ENCODE data around the gene TSPAN18.

Gene TSPAN18

DNA sequence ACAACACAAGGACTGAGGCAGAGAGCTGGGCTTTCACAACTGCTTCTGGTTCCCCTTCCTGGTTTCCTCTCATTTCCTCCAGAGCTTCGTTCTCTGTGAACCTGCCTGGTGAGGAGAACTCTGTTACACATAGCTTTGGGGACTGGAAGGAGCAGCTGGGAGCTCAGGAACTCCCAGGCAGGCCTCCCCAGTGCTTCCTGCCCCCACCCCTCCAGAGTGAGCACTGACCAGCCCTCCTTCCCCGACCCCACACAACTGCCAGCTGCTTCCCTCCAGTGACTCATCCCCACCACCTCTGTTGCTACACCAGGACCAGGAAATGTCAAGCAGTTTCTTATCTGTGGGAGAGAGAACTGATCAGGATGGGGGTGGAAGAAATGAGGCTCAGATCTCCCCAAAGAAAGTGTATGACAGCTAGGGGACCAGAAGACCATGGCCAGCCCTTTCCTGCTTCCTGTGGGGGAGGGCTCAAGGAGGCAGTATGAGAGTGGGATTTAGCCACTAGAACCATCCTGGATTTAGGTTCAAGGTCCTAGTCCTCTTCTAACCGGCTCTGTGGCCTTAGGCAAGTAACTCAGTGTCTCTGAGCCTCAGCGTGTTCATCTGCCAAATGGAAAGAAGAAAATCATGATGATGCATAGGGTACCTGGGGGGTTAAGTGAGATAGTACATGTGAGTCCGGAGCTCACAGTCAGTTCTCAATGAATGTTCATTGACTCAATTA, 228.4 kb downstream of the TSPAN18 start:
- H3K4me3 ChIP-seq: no peak overlapping the region
- H3K9ac ChIP-seq (ENCODE audit: insufficient read length): no peak overlapping the region
- no peaks in the 10 kb centered on the region for H3K9me3 ChIP-seq (ENCODE audit: low read depth, low read length)
- TF ChIP-seq FOXP2 (optimal IDR thresholded peaks at IDR 0.05; ENCODE audit: control extremely low read depth, extremely low read length, insufficient read depth): no peak
- no peak for TF ChIP-seq EZH2 (IDR thresholded peaks at IDR 0.05)
- TF ChIP-seq POLR2AphosphoS5 (IDR thresholded peaks at IDR 0.05; ENCODE audit: borderline replicate concordance, low read depth, low read length): no peak
- no peak overlapping the region for H3K27ac ChIP-seq
- no peak for DNase-seq (ENCODE audit: low read depth, low spot score)
- H3K36me3 ChIP-seq (ENCODE audit: insufficient read depth, low read length): no peaks in the 10 kb centered on the region

DNA sequence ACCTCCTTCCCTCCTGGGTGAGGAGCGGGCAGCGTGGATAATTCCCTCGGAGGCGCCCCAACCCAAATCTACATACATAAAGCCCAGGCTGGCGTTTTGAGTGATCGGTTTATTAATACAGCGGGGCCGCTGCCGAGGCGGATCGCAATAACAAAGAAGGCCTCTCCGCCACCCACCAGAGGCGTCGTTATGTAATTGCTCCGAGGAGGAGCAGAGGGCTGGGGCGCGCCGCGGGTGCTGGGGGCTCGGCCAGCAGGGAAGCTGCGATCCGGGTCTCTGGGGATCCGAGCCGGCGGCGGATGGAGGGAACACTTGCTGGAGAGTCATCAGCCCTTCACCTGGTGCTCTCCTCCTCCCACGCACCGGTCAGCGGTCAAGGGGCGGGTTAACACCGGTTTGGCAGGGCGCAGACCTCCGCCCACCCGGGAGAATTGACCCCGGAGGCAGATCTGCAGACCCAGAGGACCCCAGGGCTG, 230.3 kb downstream of the TSPAN18 start:
- no peak overlapping the region for H3K4me3 ChIP-seq
- H3K36me3 ChIP-seq (ENCODE audit: insufficient read depth, low read length): no peaks in the 10 kb centered on the region
- no peak overlapping the region for H3K27ac ChIP-seq
- no peak overlapping the region for H3K9ac ChIP-seq (ENCODE audit: insufficient read length)
- TF ChIP-seq FOXP2 (optimal IDR thresholded peaks at IDR 0.05; ENCODE audit: control extremely low read depth, extremely low read length, insufficient read depth): no peak
- TF ChIP-seq POLR2AphosphoS5 (IDR thresholded peaks at IDR 0.05; ENCODE audit: borderline replicate concordance, low read depth, low read length): no peak
- no peak for TF ChIP-seq EZH2 (IDR thresholded peaks at IDR 0.05)
- no peak for DNase-seq (ENCODE audit: low read depth, low spot score)
- H3K9me3 ChIP-seq (ENCODE audit: low read depth, low read length): no peaks in the 10 kb centered on the region

GRCh38 chr11:44957776-44958564, 231.2 kb downstream of the TSPAN18 start:
- TF ChIP-seq POLR2AphosphoS5 (IDR thresholded peaks at IDR 0.05; ENCODE audit: borderline replicate concordance, low read depth, low read length) (no peak), EZH2 (IDR thresholded peaks at IDR 0.05) (no peak), FOXP2 (optimal IDR thresholded peaks at IDR 0.05; ENCODE audit: control extremely low read depth, extremely low read length, insufficient read depth) (no peak)
- H3K36me3 ChIP-seq (ENCODE audit: insufficient read depth, low read length): no peaks in the 10 kb centered on the region
- H3K9ac ChIP-seq (ENCODE audit: insufficient read length): no peak overlapping the region
- no peaks in the 10 kb centered on the region for H3K9me3 ChIP-seq (ENCODE audit: low read depth, low read length)
- no peak overlapping the region for H3K27ac ChIP-seq
- no peak for DNase-seq (ENCODE audit: low read depth, low spot score)
- H3K4me3 ChIP-seq: no peak overlapping the region

DNA sequence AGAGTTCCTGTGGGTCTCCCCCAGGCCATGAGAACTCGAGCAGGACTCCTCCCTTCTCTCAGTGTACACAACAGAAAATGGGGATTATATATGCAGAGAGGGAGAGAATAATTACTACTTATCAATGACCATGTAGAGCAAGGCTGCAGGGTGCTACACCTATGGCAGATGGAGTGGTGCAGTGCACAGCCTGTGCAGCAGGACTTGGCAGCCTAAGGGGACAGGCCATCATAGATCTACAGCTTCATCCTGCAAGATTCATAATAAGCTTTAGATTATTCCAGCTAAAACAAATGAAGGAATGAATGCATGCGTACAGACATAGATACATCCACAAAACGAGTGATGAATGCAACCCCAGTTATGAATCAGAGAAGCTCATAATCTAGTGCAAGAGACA, 232.3 kb downstream of the TSPAN18 start:
- Histone ChIP-seq H3K9ac (ENCODE audit: insufficient read length) (no peak overlapping the region), H3K9me3 (ENCODE audit: low read depth, low read length) (no peaks in the 10 kb centered on the region), H3K4me3 (no peak overlapping the region), H3K36me3 (ENCODE audit: insufficient read depth, low read length) (no peaks in the 10 kb centered on the region), H3K27ac (no peak overlapping the region)
- TF ChIP-seq POLR2AphosphoS5 (IDR thresholded peaks at IDR 0.05; ENCODE audit: borderline replicate concordance, low read depth, low read length) (no peak), FOXP2 (optimal IDR thresholded peaks at IDR 0.05; ENCODE audit: control extremely low read depth, extremely low read length, insufficient read depth) (no peak), EZH2 (IDR thresholded peaks at IDR 0.05) (no peak)
- DNase-seq (ENCODE audit: low read depth, low spot score): no peak

DNA sequence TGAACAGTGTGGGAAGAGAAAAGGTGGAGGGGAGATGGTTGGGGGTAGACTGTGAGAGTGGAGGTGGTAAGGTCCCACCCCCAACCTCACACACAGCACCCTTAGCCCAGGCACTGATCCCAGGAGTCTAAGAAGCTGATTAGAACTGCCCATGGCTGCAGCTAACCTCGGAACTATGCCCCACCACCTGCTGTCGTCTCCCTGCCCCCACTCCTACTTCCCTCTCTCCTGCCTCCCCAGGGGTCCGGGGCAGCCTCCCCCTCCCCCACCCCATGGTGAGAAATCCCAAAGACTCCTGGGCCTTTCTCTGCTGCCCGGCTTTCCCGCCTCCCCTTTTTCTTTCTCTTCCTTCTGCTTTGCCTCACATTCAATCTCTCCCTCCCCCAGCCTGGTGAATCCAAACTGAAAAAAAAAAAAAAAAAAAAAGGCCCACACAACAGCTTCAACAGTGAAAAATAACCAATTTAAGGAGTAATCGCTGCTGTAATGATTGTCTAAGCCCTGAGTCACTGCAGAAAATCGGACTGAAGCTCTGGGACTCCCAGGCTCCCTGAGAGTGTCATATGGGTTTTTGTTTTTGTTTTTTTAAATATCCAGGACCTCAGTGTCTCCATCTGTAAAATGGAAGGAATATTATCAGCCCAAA, 233.6 kb downstream of the TSPAN18 start:
- no peak overlapping the region for H3K27ac ChIP-seq
- H3K9me3 ChIP-seq (ENCODE audit: low read depth, low read length): no peaks in the 10 kb centered on the region
- no peaks in the 10 kb centered on the region for H3K36me3 ChIP-seq (ENCODE audit: insufficient read depth, low read length)
- no peak overlapping the region for H3K9ac ChIP-seq (ENCODE audit: insufficient read length)
- DNase-seq (ENCODE audit: low read depth, low spot score): no peak
- TF ChIP-seq POLR2AphosphoS5 (IDR thresholded peaks at IDR 0.05; ENCODE audit: borderline replicate concordance, low read depth, low read length): no peak
- TF ChIP-seq FOXP2 (optimal IDR thresholded peaks at IDR 0.05; ENCODE audit: control extremely low read depth, extremely low read length, insufficient read depth): no peak
- no peak for TF ChIP-seq EZH2 (IDR thresholded peaks at IDR 0.05)
- H3K4me3 ChIP-seq: no peak overlapping the region

GRCh38 chr11:44962464-44962863, 235.7 kb downstream of the TSPAN18 start:
- Histone ChIP-seq H3K4me3 (no peak overlapping the region), H3K9ac (ENCODE audit: insufficient read length) (no peak overlapping the region), H3K36me3 (ENCODE audit: insufficient read depth, low read length) (no peaks in the 10 kb centered on the region), H3K9me3 (ENCODE audit: low read depth, low read length) (no peaks in the 10 kb centered on the region), H3K27ac (no peak overlapping the region)
- TF ChIP-seq EZH2 (IDR thresholded peaks at IDR 0.05) (no peak), FOXP2 (optimal IDR thresholded peaks at IDR 0.05; ENCODE audit: control extremely low read depth, extremely low read length, insufficient read depth) (no peak), POLR2AphosphoS5 (IDR thresholded peaks at IDR 0.05; ENCODE audit: borderline replicate concordance, low read depth, low read length) (no peak)
- DNase-seq (ENCODE audit: low read depth, low spot score): no peak

DNA sequence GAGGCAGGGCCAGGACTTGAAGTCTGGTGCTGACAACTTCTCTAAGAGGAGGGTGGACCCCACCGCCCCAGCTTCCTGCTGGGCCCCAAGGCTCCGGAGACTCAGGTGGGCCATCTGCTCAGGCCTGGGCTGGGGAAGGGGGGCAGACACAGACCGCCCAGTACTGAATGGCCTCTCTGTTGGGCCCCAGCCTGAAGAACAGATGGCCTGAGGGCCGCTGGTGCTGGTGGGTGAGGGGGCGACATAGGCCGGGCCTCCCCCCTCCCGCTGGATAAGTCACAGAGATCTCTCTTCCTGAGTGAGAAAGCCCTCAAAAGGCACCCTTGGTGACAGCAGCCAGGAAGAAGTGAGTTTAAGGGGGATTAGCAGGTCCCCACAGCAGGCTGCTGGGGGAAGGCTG, 236.4 kb downstream of the TSPAN18 start:
- Histone ChIP-seq H3K4me3 (no peak overlapping the region), H3K27ac (no peak overlapping the region), H3K9ac (ENCODE audit: insufficient read length) (no peak overlapping the region), H3K36me3 (ENCODE audit: insufficient read depth, low read length) (no peaks in the 10 kb centered on the region), H3K9me3 (ENCODE audit: low read depth, low read length) (no peaks in the 10 kb centered on the region)
- DNase-seq (ENCODE audit: low read depth, low spot score): no peak
- TF ChIP-seq EZH2 (IDR thresholded peaks at IDR 0.05) (no peak), POLR2AphosphoS5 (IDR thresholded peaks at IDR 0.05; ENCODE audit: borderline replicate concordance, low read depth, low read length) (no peak), FOXP2 (optimal IDR thresholded peaks at IDR 0.05; ENCODE audit: control extremely low read depth, extremely low read length, insufficient read depth) (no peak)

GRCh38 chr11:44963948-44964347, 237.2 kb downstream of the TSPAN18 start:
- Histone ChIP-seq H3K9ac (ENCODE audit: insufficient read length) (no peak overlapping the region), H3K4me3 (no peak overlapping the region), H3K36me3 (ENCODE audit: insufficient read depth, low read length) (no peaks in the 10 kb centered on the region), H3K9me3 (ENCODE audit: low read depth, low read length) (no peaks in the 10 kb centered on the region), H3K27ac (no peak overlapping the region)
- DNase-seq (ENCODE audit: low read depth, low spot score): no peak
- no peak for TF ChIP-seq FOXP2 (optimal IDR thresholded peaks at IDR 0.05; ENCODE audit: control extremely low read depth, extremely low read length, insufficient read depth)
- no peak for TF ChIP-seq EZH2 (IDR thresholded peaks at IDR 0.05)
- no peak for TF ChIP-seq POLR2AphosphoS5 (IDR thresholded peaks at IDR 0.05; ENCODE audit: borderline replicate concordance, low read depth, low read length)

All from SK-N-MC (cell line).